GM12873 (cell line): ENCODE measurements around the gene CTSG.

Experiments
- CTCF ChIP-seq: IDR thresholded peaks from 2 replicates; pipeline ENCODE4 v1.5.1; 2012; ENCODE audit warnings: low read depth, mild to moderate bottlenecking, moderate library complexity, low read length, control low read depth; ENCODE audit not compliant: insufficient read depth; ENCODE audit errors: missing control alignments

CTSG gene, protein sequence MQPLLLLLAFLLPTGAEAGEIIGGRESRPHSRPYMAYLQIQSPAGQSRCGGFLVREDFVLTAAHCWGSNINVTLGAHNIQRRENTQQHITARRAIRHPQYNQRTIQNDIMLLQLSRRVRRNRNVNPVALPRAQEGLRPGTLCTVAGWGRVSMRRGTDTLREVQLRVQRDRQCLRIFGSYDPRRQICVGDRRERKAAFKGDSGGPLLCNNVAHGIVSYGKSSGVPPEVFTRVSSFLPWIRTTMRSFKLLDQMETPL

DNA sequence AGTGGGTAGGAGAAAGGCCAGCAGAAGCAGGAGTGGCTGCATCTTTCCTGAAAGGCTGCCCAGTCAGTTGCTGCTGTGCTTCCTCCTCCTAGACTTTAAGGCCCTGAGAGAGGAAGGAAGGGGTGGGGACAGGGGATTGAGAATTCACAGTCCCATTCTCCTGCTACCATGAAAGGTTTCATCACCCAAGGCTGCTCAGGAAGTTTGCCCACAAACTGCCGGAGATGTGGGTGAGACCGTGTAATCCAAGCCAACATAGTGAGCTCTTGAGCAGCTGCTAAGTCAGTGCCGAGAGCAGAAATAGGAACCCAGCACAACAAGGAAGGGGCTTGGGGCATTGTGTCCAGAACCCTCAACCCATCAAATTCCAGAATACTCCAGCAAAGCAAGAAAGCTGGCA is at the start of gene CTSG:
Gene CTSG, minus strand, starts transcription at position 69 of the 400 bp plus-strand sequence. Its CDS starts 27 bp downstream, at position 42.
- no peak for TF ChIP-seq CTCF

- TF ChIP-seq CTCF = no peak
Measured at GRCh38 chr14:24613747-24614146, 37.7 kb upstream of the CTSG start.

- no peak for TF ChIP-seq CTCF
Measured at GRCh38 chr14:24613241-24613640, 37.2 kb upstream of the CTSG start.

- no peak for TF ChIP-seq CTCF
Measured at GRCh38 chr14:24612196-24612595, 36.1 kb upstream of the CTSG start.

- TF ChIP-seq CTCF = no peak
Measured at GRCh38 chr14:24609655-24610344, 33.8 kb upstream of the CTSG start, which contains the start of gene GZMH. Gene GZMH (minus strand): TSS chr14:24609685. CDS start chr14:24609613, 72 bp downstream.

- TF ChIP-seq CTCF = no peak
Measured at GRCh38 chr14:24607635-24608514, 31.8 kb upstream of the CTSG start.

DNA sequence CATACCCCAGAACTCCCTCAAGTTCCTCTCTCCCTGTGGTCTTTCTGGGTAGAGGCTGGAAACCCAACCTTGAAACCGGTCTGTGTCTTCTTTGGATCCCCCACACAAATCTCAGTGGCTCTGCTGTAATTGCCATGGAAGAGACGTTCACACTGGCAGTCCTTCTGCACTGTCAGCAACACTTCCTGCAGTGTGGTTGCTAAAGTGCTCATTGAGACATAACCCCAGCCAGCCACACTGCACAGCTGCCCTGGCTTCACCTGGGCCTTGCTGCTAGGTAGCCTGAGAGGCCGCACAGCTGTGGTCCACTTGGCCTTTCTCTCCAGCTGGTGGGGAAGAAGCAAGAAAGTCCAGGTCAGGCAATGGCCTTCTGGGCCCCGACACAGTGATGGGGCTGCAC is 31.0 kb upstream of the CTSG start:
- no peak for TF ChIP-seq CTCF
